ENCODE data around the gene SLC12A9.

DNA sequence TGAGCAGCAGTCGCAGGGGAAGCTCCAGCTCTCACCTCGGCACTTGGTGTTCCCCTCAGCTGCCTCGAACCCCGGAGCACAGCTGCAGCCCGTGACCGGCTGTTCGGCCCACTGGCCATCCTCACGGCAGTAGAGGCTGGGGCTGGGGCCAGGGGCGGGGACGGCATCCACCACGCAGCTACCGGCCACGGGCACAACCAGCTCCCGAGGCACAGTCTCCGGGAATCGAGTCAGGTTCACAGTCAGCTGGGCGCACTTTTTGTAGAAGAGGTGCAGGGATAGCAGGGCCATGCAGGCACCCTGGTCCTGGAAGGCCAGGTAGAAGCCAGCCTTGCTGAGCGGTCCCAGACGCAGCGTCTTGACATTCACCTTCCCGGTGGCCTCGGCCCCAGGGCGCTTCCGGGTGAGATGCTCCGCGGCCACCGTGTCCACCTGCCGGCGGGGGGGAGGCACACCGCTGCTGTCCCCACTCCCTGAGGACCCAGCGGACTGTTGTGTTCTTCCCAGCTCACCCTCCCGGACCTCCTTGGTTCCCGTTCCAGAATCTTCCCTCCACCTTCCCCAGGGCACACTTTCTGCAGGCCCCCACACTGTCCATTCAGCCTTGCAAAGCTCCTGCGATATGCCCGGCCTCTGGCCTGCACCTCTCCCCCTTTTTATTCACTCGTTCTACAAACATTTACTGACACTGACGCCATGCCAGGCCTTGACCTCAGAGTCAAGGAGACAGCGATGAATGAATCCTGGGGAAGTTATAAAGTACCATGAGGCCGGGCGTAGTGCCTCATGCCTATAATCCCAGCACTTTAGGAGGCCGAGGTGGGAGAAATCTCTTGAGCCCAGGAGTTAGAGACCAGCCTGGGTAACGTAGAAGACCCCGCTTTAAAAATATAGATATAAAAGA is 30.0 kb upstream of the SLC12A9 start:
- TF ChIP-seq, protein P1, sequence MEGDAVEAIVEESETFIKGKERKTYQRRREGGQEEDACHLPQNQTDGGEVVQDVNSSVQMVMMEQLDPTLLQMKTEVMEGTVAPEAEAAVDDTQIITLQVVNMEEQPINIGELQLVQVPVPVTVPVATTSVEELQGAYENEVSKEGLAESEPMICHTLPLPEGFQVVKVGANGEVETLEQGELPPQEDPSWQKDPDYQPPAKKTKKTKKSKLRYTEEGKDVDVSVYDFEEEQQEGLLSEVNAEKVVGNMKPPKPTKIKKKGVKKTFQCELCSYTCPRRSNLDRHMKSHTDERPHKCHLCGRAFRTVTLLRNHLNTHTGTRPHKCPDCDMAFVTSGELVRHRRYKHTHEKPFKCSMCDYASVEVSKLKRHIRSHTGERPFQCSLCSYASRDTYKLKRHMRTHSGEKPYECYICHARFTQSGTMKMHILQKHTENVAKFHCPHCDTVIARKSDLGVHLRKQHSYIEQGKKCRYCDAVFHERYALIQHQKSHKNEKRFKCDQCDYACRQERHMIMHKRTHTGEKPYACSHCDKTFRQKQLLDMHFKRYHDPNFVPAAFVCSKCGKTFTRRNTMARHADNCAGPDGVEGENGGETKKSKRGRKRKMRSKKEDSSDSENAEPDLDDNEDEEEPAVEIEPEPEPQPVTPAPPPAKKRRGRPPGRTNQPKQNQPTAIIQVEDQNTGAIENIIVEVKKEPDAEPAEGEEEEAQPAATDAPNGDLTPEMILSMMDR (IDR thresholded peaks at IDR 0.05): no peak
- TF ChIP-seq POLR2AphosphoS5 (IDR thresholded peaks at IDR 0.05) (no peak), POLR2A (IDR thresholded peaks at IDR 0.05) (no peak), EP300 (IDR thresholded peaks at IDR 0.05; ENCODE audit: low read depth) (no peak)
